ENCODE data around the gene CNN2.

CNN2 gene

GRCh38 chr19:1008268-1009040 lies 18.0 kb upstream of the CNN2 start:
- TF ChIP-seq HDGF (IDR thresholded peaks at IDR 0.05; ENCODE audit: borderline replicate concordance) (no peak), BHLHE40 (IDR thresholded peaks at IDR 0.05; ENCODE audit: borderline replicate concordance) (no peak), FOXK2 (IDR thresholded peaks at IDR 0.05) (no peak), ELF4 (IDR thresholded peaks at IDR 0.05) (no peak), FOXM1 (IDR thresholded peaks at IDR 0.05; ENCODE audit: borderline replicate concordance) (no peak), CTBP1 (IDR thresholded peaks at IDR 0.05; ENCODE audit: borderline replicate concordance) (no peak), FOXA1 (IDR thresholded peaks at IDR 0.05) (no peak), ZNF384 (IDR thresholded peaks at IDR 0.05) (no peak), SUZ12 (IDR thresholded peaks at IDR 0.05) (no peak), TARDBP (IDR thresholded peaks at IDR 0.05) (no peak), NFRKB (IDR thresholded peaks at IDR 0.05) (no peak), ARNT (IDR thresholded peaks at IDR 0.05) (no peak), SP1 (IDR thresholded peaks at IDR 0.05) (no peak), L3MBTL2 (conservative IDR thresholded peaks at IDR 0.05) (no peak), LEF1 (IDR thresholded peaks at IDR 0.05; ENCODE audit: borderline replicate concordance) (no peak)
- POLR2A ChIA-PET = no interaction called here
- CTCF ChIA-PET = no interaction called here
- no peak for DNase-seq (ENCODE audit: extremely low spot score)

- TF ChIP-seq FOXM1 (IDR thresholded peaks at IDR 0.05; ENCODE audit: borderline replicate concordance) (no peak), LEF1 (IDR thresholded peaks at IDR 0.05; ENCODE audit: borderline replicate concordance) (no peak), ARNT (IDR thresholded peaks at IDR 0.05) (no peak), SP1 (IDR thresholded peaks at IDR 0.05) (no peak)
- ChIA-PET CTCF (no interaction called here), POLR2A (no interaction called here)
- DNase-seq (ENCODE audit: extremely low spot score) = no peak
Measured at GRCh38 chr19:1009041-1009980, 17.1 kb upstream of the CNN2 start.

- POLR2A ChIA-PET = no interaction called here
- CTCF ChIA-PET = no interaction called here
- DNase-seq (ENCODE audit: extremely low spot score) = no peak
- TF ChIP-seq FOXM1 (IDR thresholded peaks at IDR 0.05; ENCODE audit: borderline replicate concordance) = no peak
- TF ChIP-seq SUZ12 (IDR thresholded peaks at IDR 0.05) = no peak
- TF ChIP-seq LEF1 (IDR thresholded peaks at IDR 0.05; ENCODE audit: borderline replicate concordance) = no peak
- TF ChIP-seq L3MBTL2 (conservative IDR thresholded peaks at IDR 0.05) = no peak
- TF ChIP-seq NFRKB (IDR thresholded peaks at IDR 0.05) = no peak
- no peak for TF ChIP-seq TARDBP (IDR thresholded peaks at IDR 0.05)
- TF ChIP-seq SP1 (IDR thresholded peaks at IDR 0.05) = no peak
- no peak for TF ChIP-seq FOXA1 (IDR thresholded peaks at IDR 0.05)
- no peak for TF ChIP-seq ZNF384 (IDR thresholded peaks at IDR 0.05)
- TF ChIP-seq BHLHE40 (IDR thresholded peaks at IDR 0.05; ENCODE audit: borderline replicate concordance) = no peak
- no peak for TF ChIP-seq CTBP1 (IDR thresholded peaks at IDR 0.05; ENCODE audit: borderline replicate concordance)
- no peak for TF ChIP-seq ARNT (IDR thresholded peaks at IDR 0.05)
- TF ChIP-seq FOXK2 (IDR thresholded peaks at IDR 0.05) = no peak
- no peak for TF ChIP-seq PKNOX1 (IDR thresholded peaks at IDR 0.05)
- TF ChIP-seq HDGF (IDR thresholded peaks at IDR 0.05; ENCODE audit: borderline replicate concordance) = no peak
- no peak for TF ChIP-seq ELF4 (IDR thresholded peaks at IDR 0.05)
Measured at GRCh38 chr19:1009981-1010538, 16.3 kb upstream of the CNN2 start.

- ChIA-PET CTCF (no interaction called here), POLR2A (no interaction called here)
- no peak for DNase-seq (ENCODE audit: extremely low spot score)
- TF ChIP-seq SUZ12 (IDR thresholded peaks at IDR 0.05) (no peak), ARNT (IDR thresholded peaks at IDR 0.05) (no peak), ELF4 (IDR thresholded peaks at IDR 0.05) (no peak), CTBP1 (IDR thresholded peaks at IDR 0.05; ENCODE audit: borderline replicate concordance) (no peak), FOXM1 (IDR thresholded peaks at IDR 0.05; ENCODE audit: borderline replicate concordance) (no peak)
Measured at GRCh38 chr19:1010586-1011510, 15.6 kb upstream of the CNN2 start.

- DNase-seq (ENCODE audit: extremely low spot score) = no peak
- TF ChIP-seq ARNT (IDR thresholded peaks at IDR 0.05) = no peak
- TF ChIP-seq FOXM1 (IDR thresholded peaks at IDR 0.05; ENCODE audit: borderline replicate concordance) = no peak
- ChIA-PET POLR2A (no interaction called here), CTCF (no interaction called here)
Measured at GRCh38 chr19:1011831-1012333, 14.5 kb upstream of the CNN2 start.

- DNase-seq (ENCODE audit: extremely low spot score) = no peak
- POLR2A ChIA-PET = no interaction called here
- CTCF ChIA-PET = no interaction called here
- no peak for TF ChIP-seq ZNF384 (IDR thresholded peaks at IDR 0.05)
- no peak for TF ChIP-seq SP1 (IDR thresholded peaks at IDR 0.05)
- no peak for TF ChIP-seq PKNOX1 (IDR thresholded peaks at IDR 0.05)
- no peak for TF ChIP-seq CTBP1 (IDR thresholded peaks at IDR 0.05; ENCODE audit: borderline replicate concordance)
- TF ChIP-seq NFRKB (IDR thresholded peaks at IDR 0.05) = no peak
- no peak for TF ChIP-seq L3MBTL2 (conservative IDR thresholded peaks at IDR 0.05)
- no peak for TF ChIP-seq ARNT (IDR thresholded peaks at IDR 0.05)
- no peak for TF ChIP-seq FOXK2 (IDR thresholded peaks at IDR 0.05)
Measured at GRCh38 chr19:1012334-1012733, 14.1 kb upstream of the CNN2 start.
